Measurements from ENCODE around the gene SIT1.
"Not testable (repeated sequence)": the region's sequence is repeated elsewhere in the genome, so short reads cannot be mapped to it uniquely, and the experiment has no call there.

DNA sequence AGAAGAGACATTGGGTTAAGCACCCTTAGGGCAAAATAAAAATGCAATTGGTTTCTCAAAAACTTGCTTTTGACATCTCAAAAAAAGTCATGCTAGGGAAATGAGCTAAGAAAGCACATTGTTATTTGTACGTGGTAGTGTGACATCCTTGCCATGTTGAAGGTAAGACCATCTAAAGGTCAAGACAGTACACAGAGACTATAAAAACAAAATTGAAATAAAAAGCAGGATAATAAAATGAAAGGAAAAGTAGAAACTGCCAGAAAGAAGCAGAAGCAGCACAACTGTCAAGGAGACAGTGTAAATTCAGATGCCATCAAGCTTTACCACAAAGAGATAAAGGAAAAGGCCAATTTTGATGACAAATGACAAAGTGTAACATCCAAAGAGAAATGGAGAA, 11.5 kb downstream of the SIT1 start:
- TF ChIP-seq, protein P1, sequence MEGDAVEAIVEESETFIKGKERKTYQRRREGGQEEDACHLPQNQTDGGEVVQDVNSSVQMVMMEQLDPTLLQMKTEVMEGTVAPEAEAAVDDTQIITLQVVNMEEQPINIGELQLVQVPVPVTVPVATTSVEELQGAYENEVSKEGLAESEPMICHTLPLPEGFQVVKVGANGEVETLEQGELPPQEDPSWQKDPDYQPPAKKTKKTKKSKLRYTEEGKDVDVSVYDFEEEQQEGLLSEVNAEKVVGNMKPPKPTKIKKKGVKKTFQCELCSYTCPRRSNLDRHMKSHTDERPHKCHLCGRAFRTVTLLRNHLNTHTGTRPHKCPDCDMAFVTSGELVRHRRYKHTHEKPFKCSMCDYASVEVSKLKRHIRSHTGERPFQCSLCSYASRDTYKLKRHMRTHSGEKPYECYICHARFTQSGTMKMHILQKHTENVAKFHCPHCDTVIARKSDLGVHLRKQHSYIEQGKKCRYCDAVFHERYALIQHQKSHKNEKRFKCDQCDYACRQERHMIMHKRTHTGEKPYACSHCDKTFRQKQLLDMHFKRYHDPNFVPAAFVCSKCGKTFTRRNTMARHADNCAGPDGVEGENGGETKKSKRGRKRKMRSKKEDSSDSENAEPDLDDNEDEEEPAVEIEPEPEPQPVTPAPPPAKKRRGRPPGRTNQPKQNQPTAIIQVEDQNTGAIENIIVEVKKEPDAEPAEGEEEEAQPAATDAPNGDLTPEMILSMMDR (IDR thresholded peaks at IDR 0.05; ENCODE audit: insufficient read depth, low read length): not testable (repeated sequence)
- TF ChIP-seq POLR2AphosphoS5, GABPA (IDR thresholded peaks at IDR 0.05; ENCODE audit: low read depth): not testable (repeated sequence)
